Loucy (cell line): ENCODE data around the gene ENTPD6.

ENCODE experiments used
- H2AFZ ChIP-seq: fragments of 200-600 bp; sonication (generic); 2 replicates; pipeline ENCODE4 v1.6.0; 2016; ENCODE audit warnings: antibody characterized with exemption, mild to moderate bottlenecking, low read length, moderate library complexity
- H3F3A ChIP-seq: fragments of 200-600 bp; 2 replicates; pipeline ENCODE4 v1.6.0; 2016; ENCODE audit warnings: antibody characterized with exemption, low read depth, mild to moderate bottlenecking
- H3K27me3 ChIP-seq: fragments of 200-600 bp; sonication (generic); 2 replicates; pipeline ENCODE4 v1.6.1; 2014; ENCODE audit warnings: low read length, mild to moderate bottlenecking; ENCODE audit not compliant: insufficient read depth, poor library complexity, severe bottlenecking
- H3K36me3 ChIP-seq: fragments of 200-600 bp; sonication (generic); 2 replicates; pipeline ENCODE4 v1.6.1; 2016; ENCODE audit warnings: low read length; ENCODE audit not compliant: insufficient read depth
- H3K4me1 ChIP-seq: fragments of 200-600 bp; sonication (generic); 2 replicates; pipeline ENCODE4 v1.5.1; 2014; ENCODE audit warnings: low read length, mild to moderate bottlenecking; ENCODE audit not compliant: insufficient read depth, poor library complexity, severe bottlenecking
- H3K4me2 ChIP-seq: fragments of 200-600 bp; sonication (generic); 2 replicates; pipeline ENCODE4 v1.6.0; 2014; ENCODE audit warnings: antibody characterized with exemption, low read length, low read depth, mild to moderate bottlenecking; ENCODE audit not compliant: poor library complexity, severe bottlenecking
- H3K4me3 ChIP-seq: fragments of 200-600 bp; sonication (generic); 2 replicates; pipeline ENCODE4 v1.5.1; 2014; ENCODE audit warnings: low read length, mild to moderate bottlenecking, mixed read lengths; ENCODE audit not compliant: poor library complexity, severe bottlenecking
- H3K79me2 ChIP-seq: fragments of 200-600 bp; sonication (generic); 2 replicates; pipeline ENCODE4 v1.6.1; 2014; ENCODE audit warnings: low read length; ENCODE audit not compliant: insufficient read depth
- H3K9ac ChIP-seq: fragments of 200-600 bp; sonication (generic); 2 replicates; pipeline ENCODE4 v1.6.0; 2014; ENCODE audit warnings: mild to moderate bottlenecking, low read depth, low read length, moderate library complexity; ENCODE audit not compliant: poor library complexity, severe bottlenecking
- H3K9me2 ChIP-seq: fragments of 200-600 bp; sonication (generic); replicated peaks from 2 replicates; pipeline ENCODE4 v1.6.1; 2016; ENCODE audit warnings: low read depth, low read length, mixed read lengths
- H3K9me3 ChIP-seq: fragments of 200-600 bp; sonication (generic); 2 replicates; pipeline ENCODE4 v1.6.1; 2014; ENCODE audit warnings: mild to moderate bottlenecking, antibody characterized with exemption, low read length, low read depth; ENCODE audit not compliant: insufficient read depth
- H4K20me1 ChIP-seq: fragments of 200-600 bp; sonication (generic); 2 replicates; pipeline ENCODE4 v1.6.0; 2014; ENCODE audit warnings: antibody characterized with exemption, low read length, mild to moderate bottlenecking; ENCODE audit not compliant: insufficient read depth, poor library complexity, severe bottlenecking
- CTCF ChIP-seq: fragments of 200-600 bp; sonication (generic); conservative IDR thresholded peaks from 2 replicates; pipeline ENCODE4 v1.5.1; 2014; ENCODE audit warnings: mild to moderate bottlenecking, antibody characterized with exemption, low read length
- EZH2phosphoT487 ChIP-seq: fragments of 200-600 bp; IDR thresholded peaks from 2 replicates; pipeline ENCODE4 v1.6.1; 2018; ENCODE audit warnings: antibody characterized with exemption, mild to moderate bottlenecking, moderate library complexity, borderline replicate concordance

Gene ENTPD6

DNA sequence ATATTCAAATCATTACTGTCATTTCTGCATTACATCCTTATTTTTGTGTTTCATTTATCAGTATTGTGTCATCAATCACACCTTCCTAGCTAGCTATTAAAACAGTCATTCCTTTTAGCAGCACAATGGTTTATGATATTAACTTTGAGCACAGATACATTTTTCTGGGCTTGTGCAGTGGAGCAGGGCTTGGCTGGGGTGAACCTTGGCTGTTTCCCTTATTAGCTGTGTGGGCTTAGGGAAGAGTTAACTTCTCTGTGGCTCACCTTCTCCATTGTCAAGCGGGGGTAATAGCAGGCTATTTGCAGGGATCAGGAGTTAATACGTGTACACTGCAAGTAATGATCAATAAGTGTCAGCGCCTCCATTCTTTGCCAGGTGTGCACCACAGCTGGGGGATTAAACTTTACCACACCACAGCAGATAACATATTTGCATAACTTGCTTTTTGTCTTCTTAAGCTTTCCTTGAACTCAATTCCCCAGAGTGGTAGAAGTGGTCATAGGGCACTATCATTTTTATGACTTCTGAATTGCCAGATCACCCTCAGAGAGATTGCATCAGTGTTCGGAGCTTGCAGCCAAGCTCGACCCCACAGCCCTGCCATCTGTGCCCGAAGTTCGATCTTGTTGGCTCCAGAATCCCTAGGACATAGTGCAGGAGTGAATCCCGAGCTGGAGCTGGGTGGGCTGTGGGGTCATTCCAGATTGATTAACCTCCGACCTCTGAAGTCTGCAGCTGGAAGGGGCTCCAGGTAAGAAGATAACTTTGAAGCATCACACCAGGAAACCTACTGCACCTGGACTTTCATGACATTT is 50.9 kb downstream of the ENTPD6 start:
- no peaks in the 10 kb centered on the region for H3K27me3 ChIP-seq
- peaks cover 30% of the 10 kb centered on the region for H3K79me2 ChIP-seq
- H3F3A ChIP-seq: 0 out of 2 replicates have a peak, but pooled peaks cover 2% of the 10 kb centered on the region
- peak overlapping the region; percentile 87 for H3K4me2 ChIP-seq
- H4K20me1 ChIP-seq: peaks cover 21% of the 10 kb centered on the region
- H3K9ac ChIP-seq: no peak overlapping the region
- no peaks in the 10 kb centered on the region for H3K36me3 ChIP-seq
- peaks cover 31% of the 10 kb centered on the region for H3K4me1 ChIP-seq
- no peak overlapping the region for H2AFZ ChIP-seq
- H3K4me3 ChIP-seq: no peak overlapping the region
- H3K9me2 ChIP-seq: no peaks in the 10 kb centered on the region
- no peak for TF ChIP-seq EZH2phosphoT487
- no peak for TF ChIP-seq CTCF
- no peaks in the 10 kb centered on the region for H3K9me3 ChIP-seq

DNA sequence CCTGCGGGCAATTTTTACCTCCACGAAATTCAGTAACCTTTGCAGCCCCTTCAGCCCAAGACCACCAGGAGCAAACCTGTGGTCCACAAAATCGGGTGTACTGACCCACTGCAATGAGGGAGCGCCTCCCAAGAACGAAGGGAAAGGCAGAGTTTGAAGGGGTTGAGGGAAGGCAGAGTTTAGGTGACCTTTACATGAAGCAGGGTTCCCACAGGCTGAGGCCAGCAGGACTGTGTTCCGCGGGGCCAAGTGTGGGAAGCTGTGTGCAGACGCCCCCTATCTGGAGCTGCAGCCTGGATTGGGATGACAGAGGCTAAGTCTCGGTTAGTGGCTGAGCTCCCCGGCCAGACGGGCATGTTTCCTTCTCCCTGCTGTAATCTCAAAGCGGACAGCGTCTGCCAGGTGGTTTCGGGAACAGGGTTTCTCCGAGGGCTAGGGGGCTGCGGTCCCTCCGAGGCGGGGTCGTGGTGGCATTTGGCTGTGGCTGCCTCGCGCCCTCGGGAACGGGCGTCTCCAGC is 51.5 kb downstream of the ENTPD6 start:
- Histone ChIP-seq H3K27me3 (no peaks in the 10 kb centered on the region), H3K4me1 (peaks cover 38% of the 10 kb centered on the region), H3K79me2 (peaks cover 37% of the 10 kb centered on the region), H2AFZ (peak overlapping the region; percentile 98), H4K20me1 (peaks cover 26% of the 10 kb centered on the region), H3F3A (0 out of 2 replicates have a peak, but pooled peaks cover 2% of the 10 kb centered on the region), H3K4me2 (peak overlapping the region; percentile 87), H3K4me3 (peak overlapping the region; percentile 96), H3K9me2 (no peaks in the 10 kb centered on the region), H3K9me3 (no peaks in the 10 kb centered on the region), H3K36me3 (no peaks in the 10 kb centered on the region), H3K9ac (peak overlapping the region; percentile 75)
- TF ChIP-seq EZH2phosphoT487 (no peak), CTCF (peak; percentile 44)

GRCh38 chr20:25247518-25247955 is 52.0 kb downstream of the ENTPD6 start:
- Histone ChIP-seq H3F3A (0 out of 2 replicates have a peak, but pooled peaks cover 2% of the 10 kb centered on the region), H2AFZ (peak overlapping the region; percentile 98), H3K79me2 (peaks cover 42% of the 10 kb centered on the region), H3K9me3 (no peaks in the 10 kb centered on the region), H4K20me1 (peaks cover 29% of the 10 kb centered on the region), H3K4me1 (peaks cover 43% of the 10 kb centered on the region), H3K4me3 (peak overlapping the region; percentile 96), H3K4me2 (peak overlapping the region; percentile 87), H3K27me3 (no peaks in the 10 kb centered on the region), H3K9me2 (no peaks in the 10 kb centered on the region), H3K36me3 (no peaks in the 10 kb centered on the region), H3K9ac (peak overlapping the region; percentile 75)
- TF ChIP-seq CTCF (no peak), EZH2phosphoT487 (no peak)
